SK-N-SH (cell line): ENCODE data around the gene CYFIP2. TPM values are rescaled to one million over a fixed set of nuclear protein-coding genes. Genes with fewer than 3 reads are reported as not detected.

ENCODE experiments used
- CTCF ChIA-PET: fragments of 300-600, 350-600 bp; formaldehyde crosslinking; extraction: SDS; loops from one replicate; lab custom pipeline; 2021; lab: Yijun Ruan, JAX
- POLR2A ChIA-PET: fragments of 350-600 bp; sonication (Branson Sonifier 250); formaldehyde crosslinking; extraction: SDS; loops from one replicate; lab custom pipeline; 2020; ENCODE audit warnings: antibody characterized with exemption, inconsistent platforms; lab: Yijun Ruan, JAX
- DNase-seq: peaks from one replicate; pipeline ENCODE4 v3.0.0; 2012
- H2AFZ ChIP-seq: fragments of 200-600 bp; sonication (generic); 2 replicates; pipeline ENCODE4 v1.8.1; 2016; ENCODE audit warnings: antibody characterized with exemption, mild to moderate bottlenecking, low read depth
- H3F3A ChIP-seq: fragments of 200-600 bp; sonication (generic); replicated peaks from 2 replicates; pipeline ENCODE3; 2016; ENCODE audit warnings: antibody characterized with exemption, mild to moderate bottlenecking; ENCODE audit not compliant: insufficient read depth
- H3K27ac ChIP-seq, 2 experiments: fragments of 200-500 bp in 1 of 2; fragments of 200-600 bp in 1 of 2; sonication (Bioruptor generic) in 1 of 2; sonication (generic), shearing (Covaris generic) in 1 of 2; 2 replicates each; pipeline versions ENCODE4 v1.5.1 to v1.6.1; 2014 to 2016; ENCODE audit warnings: low read depth in 2 of 2, inconsistent platforms in 1 of 2, low read length in 1 of 2, mild to moderate bottlenecking in 1 of 2, mixed read lengths in 1 of 2
- H3K27me3 ChIP-seq: fragments of 200-600 bp; sonication (generic), shearing (Covaris generic); 2 replicates; pipeline ENCODE4 v1.6.1; 2016; ENCODE audit warnings: mixed run types; ENCODE audit not compliant: insufficient read depth
- H3K36me3 ChIP-seq, 2 experiments: fragments of 200-500 bp in 1 of 2; fragments of 200-600 bp in 1 of 2; sonication (Bioruptor generic) in 1 of 2; sonication (generic) in 1 of 2; replicated peaks in 1 of 2; 2 replicates each; pipeline versions ENCODE3 to v1.5.1; 2014 to 2016; ENCODE audit warnings: low read length in 1 of 2, mild to moderate bottlenecking in 1 of 2; ENCODE audit not compliant: insufficient read depth in 2 of 2, control insufficient read depth in 1 of 2
- H3K4me1 ChIP-seq, 2 experiments: fragments of 200-500 bp in 1 of 2; fragments of 200-600 bp in 1 of 2; sonication (Bioruptor generic) in 1 of 2; sonication (generic), shearing (Covaris generic) in 1 of 2; 2 replicates each; pipeline versions ENCODE4 v1.5.1 to v1.6.1; 2014 to 2016; ENCODE audit warnings: low read depth in 1 of 2, low read length in 1 of 2, mixed run types in 1 of 2; ENCODE audit not compliant: insufficient read depth in 2 of 2, control insufficient read depth in 1 of 2
- H3K4me2 ChIP-seq: fragments of 200-600 bp; sonication (generic), shearing (Covaris generic); 2 replicates; pipeline ENCODE4 v1.6.1; 2017; ENCODE audit warnings: mixed run types
- H3K4me3 ChIP-seq, 2 experiments: fragments of 200-500 bp in 1 of 2; fragments of 200-600 bp in 1 of 2; sonication (Bioruptor generic) in 1 of 2; sonication (generic), shearing (Covaris generic) in 1 of 2; 2 replicates each; pipeline versions ENCODE4 v1.5.1 to v1.8.1; 2014 to 2016; ENCODE audit warnings: low read depth in 2 of 2, inconsistent platforms in 1 of 2, low read length in 1 of 2, mild to moderate bottlenecking in 1 of 2, mixed read lengths in 1 of 2, moderate library complexity in 1 of 2
- H3K79me2 ChIP-seq: fragments of 200-600 bp; sonication (generic); 2 replicates; pipeline ENCODE4 v1.8.1; 2017; ENCODE audit warnings: mild to moderate bottlenecking; ENCODE audit not compliant: insufficient read depth
- H3K9ac ChIP-seq: fragments of 200-600 bp; sonication (generic); 2 replicates; pipeline ENCODE4 v1.6.1; 2017; ENCODE audit warnings: mixed run types
- H3K9me2 ChIP-seq: fragments of 200-600 bp; sonication (generic); 2 replicates; pipeline ENCODE4 v1.6.1; 2017; ENCODE audit warnings: mixed run types
- H3K9me3 ChIP-seq: fragments of 200-600 bp; sonication (generic); 2 replicates; pipeline ENCODE4 v1.6.1; 2017; ENCODE audit warnings: mixed run types, mild to moderate bottlenecking, moderate library complexity
- H4K20me1 ChIP-seq: fragments of 200-600 bp; sonication (generic); 2 replicates; pipeline ENCODE4 v1.6.1; 2017; ENCODE audit warnings: mild to moderate bottlenecking, mixed run types; ENCODE audit not compliant: insufficient read depth
- CHD2 ChIP-seq: fragments of 150-350 bp; IDR thresholded peaks from 2 replicates; pipeline ENCODE4 v1.6.1; 2018; ENCODE audit warnings: low read length; ENCODE audit not compliant: partially characterized antibody
- EP300 ChIP-seq, 2 experiments: IDR thresholded peaks; 2 replicates each; pipeline versions ENCODE4 v1.4.0 to v1.6.1; 2012; ENCODE audit warnings: borderline replicate concordance in 1 of 2, low read depth in 1 of 2, low read length in 1 of 2
- EZH2phosphoT487 ChIP-seq: fragments of 200-600 bp; sonication (generic); IDR thresholded peaks from 2 replicates; pipeline ENCODE4 v1.6.1; 2017; ENCODE audit warnings: low read depth, mixed run types, mild to moderate bottlenecking, antibody characterized with exemption, moderate library complexity, borderline replicate concordance
- FOSL2 ChIP-seq: IDR thresholded peaks from 2 replicates; pipeline ENCODE4 v1.4.0; 2012; ENCODE audit warnings: low read depth, mild to moderate bottlenecking, moderate library complexity, borderline replicate concordance
- FOXJ3 ChIP-seq: sonication (generic); formaldehyde crosslinking; IDR thresholded peaks from 2 replicates; pipeline ENCODE4 v1.5.1; 2020; ENCODE audit warnings: mild to moderate bottlenecking, missing genetic modification reagents
- FOXM1 ChIP-seq: IDR thresholded peaks from 2 replicates; pipeline ENCODE4 v1.4.0; 2012; ENCODE audit warnings: low read depth, mild to moderate bottlenecking
- GABPA ChIP-seq: IDR thresholded peaks from 2 replicates; pipeline ENCODE4 v1.4.0; 2012; ENCODE audit warnings: low read depth, mild to moderate bottlenecking
- GATA2 ChIP-seq: sonication (generic); formaldehyde crosslinking; IDR thresholded peaks from 2 replicates; pipeline ENCODE4 v1.5.0; 2020; ENCODE audit warnings: mild to moderate bottlenecking, missing genetic modification reagents
- IRF3 ChIP-seq: fragments of 150-350 bp; IDR thresholded peaks from 2 replicates; pipeline ENCODE4 v1.6.1; 2016; ENCODE audit warnings: mild to moderate bottlenecking, low read depth, low read length
- MEF2A ChIP-seq: IDR thresholded peaks from 2 replicates; pipeline ENCODE4 v1.4.0; 2012; ENCODE audit warnings: low read depth, borderline replicate concordance
- MXI1 ChIP-seq: IDR thresholded peaks from 2 replicates; pipeline ENCODE4 v1.6.1; 2012; ENCODE audit warnings: mild to moderate bottlenecking, low read depth, low read length, improper control_type of control experiment
- NFIC ChIP-seq: IDR thresholded peaks from 2 replicates; pipeline ENCODE4 v1.4.0; 2012; ENCODE audit warnings: borderline replicate concordance
- NRF1 ChIP-seq: IDR thresholded peaks from 2 replicates; pipeline ENCODE4 v1.6.1; 2012; ENCODE audit warnings: low read depth, mild to moderate bottlenecking, low read length
- PBX3 ChIP-seq: IDR thresholded peaks from 2 replicates; pipeline ENCODE4; 2012
- POLR2AphosphoS5 ChIP-seq: IDR thresholded peaks from 2 replicates; pipeline ENCODE4 v1.6.1; 2012; ENCODE audit warnings: low read depth, low read length
- RAD21 ChIP-seq: IDR thresholded peaks from 2 replicates; pipeline ENCODE4 v1.6.1; 2012; ENCODE audit warnings: mild to moderate bottlenecking, low read length
- RCOR1 ChIP-seq: fragments of 150-350 bp; IDR thresholded peaks from 2 replicates; pipeline ENCODE4 v1.6.1; 2017; ENCODE audit warnings: antibody characterized with exemption, low read length
- RFX5 ChIP-seq: IDR thresholded peaks from 2 replicates; pipeline ENCODE4 v1.6.1; 2012; ENCODE audit warnings: mild to moderate bottlenecking, improper control_type of control experiment, low read length
- RXRA ChIP-seq: IDR thresholded peaks from 2 replicates; pipeline ENCODE4 v1.4.0; 2012; ENCODE audit warnings: low read depth, mild to moderate bottlenecking, borderline replicate concordance
- SIN3A ChIP-seq: IDR thresholded peaks from 2 replicates; pipeline ENCODE4 v1.6.1; 2012; ENCODE audit warnings: low read depth, mild to moderate bottlenecking, low read length, moderate library complexity, borderline replicate concordance
- SMC3 ChIP-seq: IDR thresholded peaks from 2 replicates; pipeline ENCODE4 v1.6.1; 2012; ENCODE audit warnings: low read depth, low read length, improper control_type of control experiment
- USF1 ChIP-seq: IDR thresholded peaks from 2 replicates; pipeline ENCODE4 v1.4.0; 2012; ENCODE audit warnings: low read depth, borderline replicate concordance
- YY1 ChIP-seq: IDR thresholded peaks from 2 replicates; pipeline ENCODE4 v1.4.0; 2012; ENCODE audit warnings: low read depth, mild to moderate bottlenecking
- WGBS: methylation state at CpG from one replicate; pipeline ENCODE4 v1.1.6; 2017; ENCODE audit warnings: low lambda C conversion rate; 5-methylcytosine and 5-hydroxymethylcytosine counted together
- polyA plus RNA-seq, 3 experiments: library from polyadenylated mRNA; depleted of rRNA; stranded (reverse); fragments of >200 nt; gene quantifications; 2 replicates each; pipeline ENCODE4 v1.2.3, GENCODE V29; 2012

Gene CYFIP2
- polyA plus RNA-seq, 1 of the 3 experiments (the other 2 are of a cell fraction), result 20.1 TPM

- Histone ChIP-seq H3K9me3 (no peaks in the 10 kb centered on the region), H3K4me1 (peaks cover 0 to 17% of the 10 kb centered on the region in 2 experiments; a peak in 1 of 4 replicates), H3K9ac (no peak overlapping the region), H3K27me3 (no peaks in the 10 kb centered on the region), H4K20me1 (no peaks in the 10 kb centered on the region), H3K4me3 (no peak overlapping the region), H3K27ac (no peak overlapping the region; a peak in 1 of 4 replicates), H3K36me3 (peaks cover 5 to 21% of the 10 kb centered on the region in 2 experiments), H3F3A (peaks cover 4% of the 10 kb centered on the region), H3K4me2 (no peak overlapping the region), H2AFZ (no peak overlapping the region), H3K9me2 (no peaks in the 10 kb centered on the region), H3K79me2 (no peaks in the 10 kb centered on the region)
- no peak for DNase-seq
- no peak for TF ChIP-seq GATA2
- no peak for TF ChIP-seq EZH2phosphoT487
- TF ChIP-seq SIN3A, result no peak
- no peak for TF ChIP-seq GABPA
- no peak for TF ChIP-seq RFX5
- no peak for TF ChIP-seq NRF1
- no peak for TF ChIP-seq MEF2A
- no peak for TF ChIP-seq SMC3
- no peak for TF ChIP-seq YY1
- TF ChIP-seq IRF3, result no peak
- TF ChIP-seq FOSL2, result no peak
- POLR2A ChIA-PET, result no interaction called here
- 87% methylated on average over 4 of the region's 4 CpGs for WGBS
- CTCF ChIA-PET, result interaction anchor here (1.6 to 3.4 kb wide), 2 partner anchors 35 to 48 kb away, joined by 4 to 12 read pairs; no protein-coding TSS in a partner anchor
These were observed 22.7 kb downstream of the CYFIP2 start for GRCh38 chr5:157288405-157289163.

- Histone ChIP-seq H3K4me3 (no peak overlapping the region), H3F3A (peaks cover 4% of the 10 kb centered on the region), H3K36me3 (peaks cover 5 to 22% of the 10 kb centered on the region in 2 experiments), H3K9me3 (no peaks in the 10 kb centered on the region), H3K27ac (peak overlapping the region in 1 of 2 experiments; percentile 40; a peak in 2 of 4 replicates), H3K79me2 (no peaks in the 10 kb centered on the region), H3K4me1 (peaks cover 0 to 17% of the 10 kb centered on the region in 2 experiments; a peak in 1 of 4 replicates), H3K9me2 (no peaks in the 10 kb centered on the region), H3K27me3 (no peaks in the 10 kb centered on the region), H3K4me2 (no peak overlapping the region), H4K20me1 (no peaks in the 10 kb centered on the region), H2AFZ (no peak overlapping the region), H3K9ac (no peak overlapping the region)
- 86% methylated on average over 9 of the region's 9 CpGs for WGBS
- ChIA-PET POLR2A (no interaction called here), CTCF (interaction anchor here (3.4 kb wide), 1 partner anchor 36 kb away, joined by 12 read pairs; no protein-coding TSS in a partner anchor)
- DNase-seq, result no peak
- no peak for TF ChIP-seq FOSL2
- TF ChIP-seq GABPA, result no peak
- TF ChIP-seq NRF1, result no peak
- TF ChIP-seq CHD2, result peak; percentile 41
- TF ChIP-seq RAD21, result no peak
- peak in 1 of 2 experiments; percentile 37; a peak in 1 of 4 replicates for TF ChIP-seq EP300 (IDR thresholded peaks at IDR 0.05; ENCODE audit: borderline replicate concordance in 1 of 2, low read depth in 1 of 2, low read length in 1 of 2)
- TF ChIP-seq RFX5, result no peak
- peak; percentile 50 for TF ChIP-seq GATA2
- no peak for TF ChIP-seq SMC3
- no peak for TF ChIP-seq POLR2AphosphoS5
- no peak for TF ChIP-seq NFIC
- TF ChIP-seq PBX3, result no peak
- no peak for TF ChIP-seq FOXM1
- TF ChIP-seq FOXJ3, result no peak
- 0 out of 2 replicates have a peak, but pooled peaks have one; percentile 55 for TF ChIP-seq MXI1
- TF ChIP-seq RCOR1, result peak; percentile 58; the same call in 1 of the 2 replicates
- no peak for TF ChIP-seq RXRA
- no peak for TF ChIP-seq USF1
These were observed 23.4 kb downstream of the CYFIP2 start for GRCh38 chr5:157289164-157289819.
